K562 (cell line): ENCODE data around the gene CSF1R. TPM values are rescaled to one million over a fixed set of nuclear protein-coding genes. Genes with fewer than 3 reads are reported as not detected.

Experiments used
- ATF2 ChIP-seq: sonication (generic); formaldehyde crosslinking; IDR thresholded peaks from 2 replicates; pipeline ENCODE4 v1.8.1; 2022; ENCODE audit warnings: missing genetic modification reagents
- NCOA6 ChIP-seq: fragments of 450-650 bp; IDR thresholded peaks from 2 replicates; pipeline ENCODE4 v1.6.1; 2017; ENCODE audit warnings: mild to moderate bottlenecking
- NR1H2 ChIP-seq: sonication (generic); formaldehyde crosslinking; IDR thresholded peaks from 2 replicates; pipeline ENCODE4 v1.4.0; 2020; ENCODE audit warnings: mild to moderate bottlenecking, missing genetic modification reagents
- PRDM10 ChIP-seq: fragments of 450-650 bp; IDR thresholded peaks from 2 replicates; pipeline ENCODE4 v1.6.1; 2018; ENCODE audit not compliant: partially characterized antibody
- RAD21 ChIP-seq, 2 experiments: fragments of 250-450 bp in 1 of 2; fragments of 450-650 bp in 1 of 2; sonication (Bioruptor Pico) in 1 of 2; formaldehyde crosslinking in 1 of 2; IDR thresholded peaks in 1 of 2; conservative IDR thresholded peaks in 1 of 2; 2 replicates each; pipeline versions ENCODE4 v1.4.0 to v1.8.0; 2020 to 2022; ENCODE audit warnings: mild to moderate bottlenecking in 2 of 2, moderate library complexity in 1 of 2
- TCF7 ChIP-seq: sonication (generic); IDR thresholded peaks from 2 replicates; pipeline ENCODE4 v1.6.1; 2016; ENCODE audit warnings: antibody characterized with exemption, borderline replicate concordance
- ZBTB40 ChIP-seq, 2 experiments: fragments of 450-650 bp in 1 of 2; sonication (generic) in 1 of 2; formaldehyde crosslinking in 1 of 2; IDR thresholded peaks; 2 replicates each; pipeline versions ENCODE4 v1.7.1 to v1.9.0; 2016 to 2022; ENCODE audit warnings: inconsistent platforms in 1 of 2, mild to moderate bottlenecking in 1 of 2, missing genetic modification reagents in 1 of 2
- ZNF134 ChIP-seq: fragments of 250-450 bp; sonication (Bioruptor Pico); conservative IDR thresholded peaks from 2 replicates; pipeline ENCODE4 v1.4.0; 2020
- ZNF24 ChIP-seq: fragments of 450-650 bp; IDR thresholded peaks from 2 replicates; pipeline ENCODE4 v1.6.1; 2016
- ZNF398 ChIP-seq: fragments of 250-450 bp; sonication (Bioruptor Pico); IDR thresholded peaks from 2 replicates; pipeline ENCODE4 v1.8.0; 2021; ENCODE audit warnings: moderate library complexity, mild to moderate bottlenecking, inconsistent platforms
- ZNF561 ChIP-seq: fragments of 450-650 bp; formaldehyde crosslinking; conservative IDR thresholded peaks from 2 replicates; pipeline ENCODE4 v1.4.0; 2020; ENCODE audit warnings: mild to moderate bottlenecking, moderate library complexity
- polyA plus RNA-seq, 8 experiments: library from polyadenylated mRNA; depleted of rRNA in 4 of 8; stranded (reverse) in 5 of 8; unstranded in 3 of 8; fragments of >200 nt; fragmentation: Nextera tagmentation in 2 of 8; fragmentation: Illumina TruSeq in 1 of 8; extraction: Ambion mirVana in 2 of 8; extraction: Trizol in 1 of 8; gene quantifications; 2 replicates each; pipeline versions ENCODE4 v1.2.1 to v1.2.3, GENCODE V29; 2011 to 2014; ENCODE audit warnings: inconsistent platforms in 1 of 8, missing spikeins in 1 of 8
- total RNA-seq, 7 experiments: library from RNA; depleted of rRNA in 6 of 7; stranded (reverse); fragments of >200 nt in 6 of 7; fragmentation: Illumina TruSeq in 2 of 7; extraction: Trizol in 2 of 7; gene quantifications; 2 replicates each; pipeline versions ENCODE4 v1.2.1 to v1.2.3, GENCODE V29; 2011 to 2021; ENCODE audit warnings: low replicate concordance in 1 of 7

The CSF1R gene
- total and polyA plus RNA-seq, 9 of the 15 experiments (the other 6 are each of a cell fraction or from before 2014, with no cell fraction given) = 0.03 to 0.64 (median 0.20) TPM; not detected in 6

GRCh38 chr5:150058480-150059126, 27.8 kb downstream of the CSF1R start (continued):
- no peak for TF ChIP-seq ZBTB40 (IDR thresholded peaks at IDR 0.05)
- TF ChIP-seq ZBTB40 (CRISPR knock-in tag; IDR thresholded peaks at IDR 0.05) = no peak
- no peak for TF ChIP-seq TCF7
- no peak for TF ChIP-seq ZNF398 (CRISPR knock-in tag)
- no peak for TF ChIP-seq ATF2 (CRISPR knock-in tag)
- TF ChIP-seq NCOA6 = no peak
- TF ChIP-seq ZNF134 = no peak
- no peak for TF ChIP-seq ZNF561 (CRISPR knock-in tag)
- no peak for TF ChIP-seq ZNF24
- TF ChIP-seq NR1H2 = no peak
- no peak for TF ChIP-seq RAD21 (CRISPR knock-in tag; conservative IDR thresholded peaks at IDR 0.05 in 1 of 2, IDR thresholded peaks at IDR 0.05 in 1 of 2)
- TF ChIP-seq PRDM10 = peak; percentile 70
